Peyer's patch (tissue), 4 donors: ENCODE data around the gene GABRE. TPM values are rescaled to one million over a fixed set of nuclear protein-coding genes. Genes with fewer than 3 reads are reported as not detected.
A peak's percentile ranks its signal among the peaks of the same experiment; 100 is the strongest.

Experiments used
- DNase-seq, 3 donors: peaks; one replicate each; pipeline ENCODE4 v3.0.0-alpha.2; 2017 to 2019
- H3K27ac ChIP-seq, 4 donors: fragments of 200-600 bp; sonication (generic); one replicate each; pipeline ENCODE4 v1.5.1; 2016 to 2019
- H3K27me3 ChIP-seq, 2 donors: fragments of 200-600 bp; sonication (generic); one replicate each; pipeline ENCODE4 v1.5.1; 2019
- H3K36me3 ChIP-seq, 3 donors: fragments of 200-600 bp; sonication (generic); one replicate each; pipeline ENCODE4 v1.5.1; 2016 to 2019
- H3K4me1 ChIP-seq, 4 donors: fragments of 200-600 bp; sonication (generic); one replicate each; pipeline ENCODE4 v1.5.1; 2016 to 2019
- H3K4me3 ChIP-seq, 4 donors: fragments of 200-600 bp; sonication (generic); 1 replicate in 3 of 4; 2 replicates in 1 of 4; pipeline ENCODE4 v1.5.1; 2016 to 2019; ENCODE audit warnings: mild to moderate bottlenecking in 1 of 4
- H3K9me3 ChIP-seq, 4 donors: fragments of 200-600 bp; sonication (generic); one replicate each; pipeline ENCODE4 v1.5.1; 2016 to 2019; ENCODE audit warnings: mild to moderate bottlenecking in 1 of 4
- CTCF ChIP-seq, 6 experiments: fragments of 450-650 bp in 4 of 6; fragments of 200-600 bp in 2 of 6; sonication (generic) in 1 of 6; IDR thresholded peaks; one replicate each; pipeline ENCODE4 v1.5.1; 2017 to 2019; ENCODE audit warnings: antibody characterized with exemption in 6 of 6, mild to moderate bottlenecking in 3 of 6, moderate library complexity in 1 of 6
- POLR2A ChIP-seq, 2 donors: fragments of 450-650 bp; IDR thresholded peaks; one replicate each; pipeline ENCODE4 v1.5.1; 2017; ENCODE audit warnings: antibody characterized with exemption in 2 of 2, mild to moderate bottlenecking in 2 of 2, moderate library complexity in 2 of 2
- total RNA-seq, 4 donors: library from RNA; depleted of rRNA; stranded (reverse); fragments of >200 nt; gene quantifications; one replicate each; pipeline ENCODE4 v1.1.0, GENCODE V29; 2016

Gene GABRE
- total RNA-seq, 4 donors from 2014 or later = 59.4 to 207 (median 126) TPM

- TF ChIP-seq POLR2A (IDR thresholded peaks at IDR 0.05) = no peak
- TF ChIP-seq CTCF (IDR thresholded peaks at IDR 0.05) = no peak
- Histone ChIP-seq H3K4me3 (no peak overlapping the region), H3K27ac (no peak overlapping the region), H3K4me1 (no peaks in the 10 kb centered on the region), H3K27me3 (no peaks in the 10 kb centered on the region), H3K9me3 (no peaks in the 10 kb centered on the region), H3K36me3 (no peaks in the 10 kb centered on the region)
- no peak for DNase-seq
Observed at GRCh38 chrX:151977009-151977408, 2.5 kb upstream of the GABRE start.

- no peaks in the 10 kb centered on the region for H3K4me1 ChIP-seq
- peak overlapping the region in 1 of 4 donors; percentile 72 for H3K4me3 ChIP-seq
- DNase-seq = no peak
- H3K27ac ChIP-seq = no peak overlapping the region
- H3K27me3 ChIP-seq = no peaks in the 10 kb centered on the region
- TF ChIP-seq POLR2A (IDR thresholded peaks at IDR 0.05) = no peak
- no peak for TF ChIP-seq CTCF (IDR thresholded peaks at IDR 0.05)
- no peaks in the 10 kb centered on the region for H3K9me3 ChIP-seq
- no peaks in the 10 kb centered on the region for H3K36me3 ChIP-seq
Observed at GRCh38 chrX:151975736-151976275, 1.3 kb upstream of the GABRE start.

GRCh38 chrX:151975228-151975593 is 735 bp upstream of the GABRE start:
- H3K27ac ChIP-seq = peak overlapping the region in 1 of 4 donors; percentile 75
- peak in 2 of 6 experiments; percentile 18 to 32 for TF ChIP-seq CTCF (IDR thresholded peaks at IDR 0.05)
- no peak for TF ChIP-seq POLR2A (IDR thresholded peaks at IDR 0.05)

GRCh38 chrX:151973851-151974335 is 583 bp downstream of the GABRE start:
- H3K4me3 ChIP-seq = peak overlapping the region; percentile 26 to 72 (median 54)
- no peaks in the 10 kb centered on the region for H3K4me1 ChIP-seq
- no peaks in the 10 kb centered on the region for H3K9me3 ChIP-seq
- no peak for TF ChIP-seq POLR2A (IDR thresholded peaks at IDR 0.05)
- H3K36me3 ChIP-seq = no peaks in the 10 kb centered on the region
- H3K27me3 ChIP-seq = no peaks in the 10 kb centered on the region
- peak overlapping the region; percentile 31 to 88 (median 73) for H3K27ac ChIP-seq
- DNase-seq = peak in 2 of 3 donors; percentile 47 to 54

More at GRCh38 chrX:151975228-151975593, 735 bp upstream of the GABRE start:
- Histone ChIP-seq H3K9me3 (no peaks in the 10 kb centered on the region), H3K4me3 (peak overlapping the region in 3 of 4 donors; percentile 41 to 72 (median 66)), H3K27me3 (no peaks in the 10 kb centered on the region), H3K4me1 (no peaks in the 10 kb centered on the region), H3K36me3 (no peaks in the 10 kb centered on the region)
- no peak for DNase-seq

GRCh38 chrX:151973060-151973661 is 1.3 kb downstream of the GABRE start:
- Histone ChIP-seq H3K4me3 (peak overlapping the region in 3 of 4 donors; percentile 41 to 72 (median 66)), H3K27me3 (no peaks in the 10 kb centered on the region), H3K27ac (peak overlapping the region in 3 of 4 donors; percentile 31 to 88 (median 75)), H3K9me3 (no peaks in the 10 kb centered on the region), H3K4me1 (no peaks in the 10 kb centered on the region), H3K36me3 (no peaks in the 10 kb centered on the region)
- no peak for DNase-seq
- TF ChIP-seq CTCF (IDR thresholded peaks at IDR 0.05) (no peak), POLR2A (IDR thresholded peaks at IDR 0.05) (no peak)

- no peaks in the 10 kb centered on the region for H3K27me3 ChIP-seq
- DNase-seq = peak in 1 of 3 donors; percentile 57
- H3K9me3 ChIP-seq = no peaks in the 10 kb centered on the region
- H3K4me1 ChIP-seq = no peaks in the 10 kb centered on the region
- H3K36me3 ChIP-seq = no peaks in the 10 kb centered on the region
- no peak overlapping the region for H3K4me3 ChIP-seq
- no peak for TF ChIP-seq CTCF (IDR thresholded peaks at IDR 0.05)
- TF ChIP-seq POLR2A (IDR thresholded peaks at IDR 0.05) = no peak
- no peak overlapping the region for H3K27ac ChIP-seq
Observed at GRCh38 chrX:151970661-151971060, 3.8 kb downstream of the GABRE start.
